ENCODE data around the gene PLET1. TPM values are rescaled to one million over a fixed set of nuclear protein-coding genes. Genes with fewer than 3 reads are reported as not detected.

The PLET1 gene
- total RNA-seq, 1 donor from 2014 or later, result not detected

DNA sequence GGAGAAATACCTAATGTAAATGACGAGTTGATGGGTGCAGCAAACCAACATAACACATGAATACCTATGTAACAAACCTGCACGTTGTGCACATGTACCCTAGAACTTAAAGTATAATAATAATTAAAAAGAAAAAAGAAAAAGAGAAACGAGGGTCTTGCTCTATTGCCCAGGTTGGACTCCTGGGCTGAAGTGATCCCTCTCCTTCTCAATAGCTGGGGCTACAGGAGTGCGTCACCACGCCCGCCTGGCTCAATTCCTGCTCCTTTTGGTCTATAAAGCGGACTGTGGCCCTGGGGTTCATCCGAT is 35.0 kb downstream of the PLET1 start:
- Histone ChIP-seq H3K36me3 (ENCODE audit: control insufficient read depth, insufficient read depth, low read length) (no peaks in the 10 kb centered on the region), H3K4me3 (ENCODE audit: low read depth, low read length) (peak overlapping the region; percentile 78), H3K27me3 (ENCODE audit: control insufficient read depth, insufficient read depth, low read length) (no peaks in the 10 kb centered on the region)
- TF ChIP-seq, protein P1, sequence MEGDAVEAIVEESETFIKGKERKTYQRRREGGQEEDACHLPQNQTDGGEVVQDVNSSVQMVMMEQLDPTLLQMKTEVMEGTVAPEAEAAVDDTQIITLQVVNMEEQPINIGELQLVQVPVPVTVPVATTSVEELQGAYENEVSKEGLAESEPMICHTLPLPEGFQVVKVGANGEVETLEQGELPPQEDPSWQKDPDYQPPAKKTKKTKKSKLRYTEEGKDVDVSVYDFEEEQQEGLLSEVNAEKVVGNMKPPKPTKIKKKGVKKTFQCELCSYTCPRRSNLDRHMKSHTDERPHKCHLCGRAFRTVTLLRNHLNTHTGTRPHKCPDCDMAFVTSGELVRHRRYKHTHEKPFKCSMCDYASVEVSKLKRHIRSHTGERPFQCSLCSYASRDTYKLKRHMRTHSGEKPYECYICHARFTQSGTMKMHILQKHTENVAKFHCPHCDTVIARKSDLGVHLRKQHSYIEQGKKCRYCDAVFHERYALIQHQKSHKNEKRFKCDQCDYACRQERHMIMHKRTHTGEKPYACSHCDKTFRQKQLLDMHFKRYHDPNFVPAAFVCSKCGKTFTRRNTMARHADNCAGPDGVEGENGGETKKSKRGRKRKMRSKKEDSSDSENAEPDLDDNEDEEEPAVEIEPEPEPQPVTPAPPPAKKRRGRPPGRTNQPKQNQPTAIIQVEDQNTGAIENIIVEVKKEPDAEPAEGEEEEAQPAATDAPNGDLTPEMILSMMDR (IDR thresholded peaks at IDR 0.05; ENCODE audit: insufficient read depth, low read length, poor library complexity, severe bottlenecking), result no peak
- no peak for DNase-seq (ENCODE audit: low read depth)

DNA sequence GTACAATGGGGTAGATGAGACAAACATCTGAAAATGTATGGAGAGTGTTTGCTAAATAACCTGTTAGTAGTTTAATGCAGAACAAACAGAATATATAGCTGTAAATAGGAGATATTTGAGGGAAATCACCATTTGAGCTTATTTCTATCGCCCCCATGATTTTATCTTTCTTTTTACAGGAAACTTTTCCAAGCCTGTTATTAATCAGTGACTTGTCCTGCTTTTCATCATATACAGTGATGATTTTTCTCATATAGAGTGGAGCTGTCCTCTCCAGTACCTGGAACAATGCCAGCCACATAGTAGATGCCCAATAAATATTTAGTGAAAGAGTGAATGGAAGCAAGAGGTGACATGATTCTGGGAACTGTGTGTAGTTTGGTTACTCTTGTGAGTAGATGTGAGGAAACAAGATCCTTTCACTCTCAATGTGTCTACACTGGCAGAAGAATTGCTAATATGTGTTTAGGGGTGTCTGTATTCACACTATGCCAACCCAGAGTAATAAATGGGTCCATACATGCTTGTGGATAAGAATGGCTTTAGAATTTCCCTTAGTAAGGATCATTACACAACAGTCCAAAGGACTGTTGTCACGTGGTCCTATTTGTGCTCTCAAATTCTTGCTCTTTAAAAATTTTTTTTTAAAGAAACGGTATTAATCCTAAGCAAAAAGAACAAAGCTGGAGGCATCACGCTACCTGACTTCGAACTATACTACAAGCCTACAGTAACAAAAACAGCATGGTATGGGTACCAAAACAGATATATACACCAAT is 36.7 kb downstream of the PLET1 start:
- TF ChIP-seq, protein P1 (IDR thresholded peaks at IDR 0.05; ENCODE audit: insufficient read depth, low read length, poor library complexity, severe bottlenecking), result no peak
- no peaks in the 10 kb centered on the region for H3K36me3 ChIP-seq (ENCODE audit: control insufficient read depth, insufficient read depth, low read length)
- H3K4me3 ChIP-seq (ENCODE audit: low read depth, low read length), result no peak overlapping the region
- no peaks in the 10 kb centered on the region for H3K27me3 ChIP-seq (ENCODE audit: control insufficient read depth, insufficient read depth, low read length)
- no peak for DNase-seq (ENCODE audit: low read depth)

DNA sequence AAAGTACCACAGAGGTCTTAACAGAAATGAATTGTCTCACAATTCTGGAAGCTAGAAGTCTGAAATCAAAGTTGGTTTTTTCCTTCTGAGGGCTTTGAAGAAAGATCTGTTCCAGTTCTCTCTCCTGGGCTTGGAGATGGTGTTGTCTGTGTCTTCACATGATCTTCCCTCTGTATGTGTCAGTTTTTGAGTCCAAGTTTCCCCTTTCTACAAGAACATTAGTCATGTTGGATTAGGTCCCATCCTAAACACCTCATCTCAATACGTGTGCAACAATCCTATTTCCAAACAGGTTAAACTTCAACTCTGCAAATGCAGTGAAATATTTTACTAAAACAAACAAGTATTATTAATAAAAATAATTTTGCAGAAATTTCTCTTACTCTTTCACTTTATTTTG is 37.5 kb downstream of the PLET1 start:
- DNase-seq (ENCODE audit: low read depth), result no peak
- Histone ChIP-seq H3K36me3 (ENCODE audit: control insufficient read depth, insufficient read depth, low read length) (no peaks in the 10 kb centered on the region), H3K4me3 (ENCODE audit: low read depth, low read length) (no peak overlapping the region), H3K27me3 (ENCODE audit: control insufficient read depth, insufficient read depth, low read length) (no peaks in the 10 kb centered on the region)
- TF ChIP-seq, protein P1 (IDR thresholded peaks at IDR 0.05; ENCODE audit: insufficient read depth, low read length, poor library complexity, severe bottlenecking), result no peak

DNA sequence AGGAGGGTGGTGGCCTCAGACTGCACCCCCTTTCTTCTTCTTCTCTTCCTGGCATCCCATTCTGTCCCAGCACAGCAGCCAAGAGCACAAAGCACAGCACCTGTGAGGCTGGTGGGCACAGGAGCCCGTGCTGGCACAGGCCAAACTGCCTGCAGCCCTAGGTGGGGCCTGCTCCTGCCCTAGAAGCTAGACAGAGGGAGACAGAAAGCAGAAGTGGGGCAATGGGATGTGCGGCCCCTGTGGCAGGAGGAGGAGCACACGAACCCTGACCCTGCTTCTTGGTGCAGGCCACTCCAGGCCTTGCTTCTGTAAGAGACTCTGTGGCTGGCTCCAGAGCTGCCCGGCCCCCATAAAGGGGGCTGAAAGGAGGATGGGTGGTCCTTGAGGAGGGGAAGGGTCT is 38.4 kb downstream of the PLET1 start:
- TF ChIP-seq, protein P1 (IDR thresholded peaks at IDR 0.05; ENCODE audit: insufficient read depth, low read length, poor library complexity, severe bottlenecking), result no peak
- no peaks in the 10 kb centered on the region for H3K27me3 ChIP-seq (ENCODE audit: control insufficient read depth, insufficient read depth, low read length)
- no peaks in the 10 kb centered on the region for H3K36me3 ChIP-seq (ENCODE audit: control insufficient read depth, insufficient read depth, low read length)
- no peak for DNase-seq (ENCODE audit: low read depth)
- no peak overlapping the region for H3K4me3 ChIP-seq (ENCODE audit: low read depth, low read length)

DNA sequence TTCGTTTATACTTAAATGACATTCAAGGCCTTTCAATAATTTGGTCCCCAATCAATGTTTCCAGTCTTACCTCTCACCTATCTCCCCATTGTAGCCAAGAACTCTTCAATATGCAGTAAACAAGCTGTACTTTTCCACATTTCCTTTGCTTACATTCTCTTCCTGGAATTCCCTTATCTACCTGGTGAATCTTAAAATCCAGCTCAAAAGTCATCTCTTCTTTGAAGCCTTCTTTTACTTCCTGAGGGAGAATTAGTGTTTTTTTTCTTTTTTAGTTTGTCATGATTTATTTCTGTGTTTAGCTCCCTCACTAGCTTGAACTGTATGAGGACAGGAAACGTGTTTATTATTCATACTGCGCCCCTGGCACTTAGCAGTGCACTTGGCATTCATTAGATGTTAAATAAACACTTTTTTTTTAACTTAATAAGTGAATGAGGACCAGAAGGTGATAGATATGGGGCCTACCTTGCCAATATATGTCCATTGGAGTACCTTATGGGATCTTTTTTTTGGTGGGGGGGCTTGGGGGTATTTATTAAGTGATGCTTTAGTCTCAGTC is 39.3 kb downstream of the PLET1 start:
- DNase-seq (ENCODE audit: low read depth), result no peak
- Histone ChIP-seq H3K36me3 (ENCODE audit: control insufficient read depth, insufficient read depth, low read length) (no peaks in the 10 kb centered on the region), H3K4me3 (ENCODE audit: low read depth, low read length) (no peak overlapping the region), H3K27me3 (ENCODE audit: control insufficient read depth, insufficient read depth, low read length) (no peaks in the 10 kb centered on the region)
- TF ChIP-seq, protein P1 (IDR thresholded peaks at IDR 0.05; ENCODE audit: insufficient read depth, low read length, poor library complexity, severe bottlenecking), result no peak
